H9 (cell line): ENCODE data around the gene QPRT. TPM values are rescaled to one million over a fixed set of nuclear protein-coding genes. Genes with fewer than 3 reads are reported as not detected.
A peak's percentile ranks its signal among the peaks of the same experiment; 100 is the strongest.

Experiments used
- DNase-seq: peaks from one replicate; pipeline ENCODE4 v3.0.0-alpha.2; 2017
- H2AFZ ChIP-seq: one replicate; pipeline ENCODE4 v1.6.1; 2013; ENCODE audit warnings: mild to moderate bottlenecking, low read length, control low read depth, moderate library complexity
- H2AK5ac ChIP-seq: 2 replicates; pipeline ENCODE4 v1.6.1; 2013; ENCODE audit warnings: low read length, control low read depth, mixed read lengths; ENCODE audit not compliant: insufficient read length
- H2BK120ac ChIP-seq: one replicate; pipeline ENCODE4 v1.6.1; 2013; ENCODE audit warnings: low read depth, mild to moderate bottlenecking, low read length, control low read depth, inconsistent platforms; ENCODE audit not compliant: poor library complexity, severe bottlenecking
- H2BK12ac ChIP-seq: 2 replicates; pipeline ENCODE4 v1.6.1; 2013; ENCODE audit warnings: low read length, control low read depth, mixed read lengths, low read depth; ENCODE audit not compliant: insufficient read length
- H2BK15ac ChIP-seq: 2 replicates; pipeline ENCODE4 v1.6.1; 2013; ENCODE audit warnings: low read depth, low read length, control low read depth
- H2BK20ac ChIP-seq: one replicate; pipeline ENCODE4 v1.6.1; 2013; ENCODE audit warnings: low read depth, mild to moderate bottlenecking, low read length, control low read depth, inconsistent platforms; ENCODE audit not compliant: poor library complexity, severe bottlenecking
- H2BK5ac ChIP-seq: 2 replicates; pipeline ENCODE4 v1.6.1; 2013; ENCODE audit warnings: low read length, control low read depth, mixed read lengths; ENCODE audit not compliant: insufficient read length
- H3K14ac ChIP-seq: 2 replicates; pipeline ENCODE4 v1.6.1; 2013; ENCODE audit warnings: low read length, control low read depth; ENCODE audit not compliant: insufficient read depth
- H3K18ac ChIP-seq: 2 replicates; pipeline ENCODE4 v1.6.1; 2013; ENCODE audit warnings: low read depth, mild to moderate bottlenecking, mixed read lengths, low read length, control low read depth; ENCODE audit not compliant: insufficient read length
- H3K23ac ChIP-seq: 2 replicates; pipeline ENCODE4 v1.6.1; 2013; ENCODE audit warnings: low read length, control low read depth, mixed read lengths, low read depth; ENCODE audit not compliant: insufficient read length
- H3K23me2 ChIP-seq: 2 replicates; pipeline ENCODE4 v1.6.1; 2013; ENCODE audit warnings: low read depth, mild to moderate bottlenecking, mixed read lengths, low read length, control low read depth; ENCODE audit not compliant: insufficient read length, poor library complexity, severe bottlenecking
- H3K27ac ChIP-seq: 2 replicates; pipeline ENCODE4 v1.5.1; 2013; ENCODE audit warnings: low read length, control low read depth, mixed read lengths, low read depth; ENCODE audit not compliant: insufficient read length
- H3K27me3 ChIP-seq: 2 replicates; pipeline ENCODE4 v1.6.1; 2013; ENCODE audit warnings: low read length, control low read depth, inconsistent platforms; ENCODE audit not compliant: insufficient read depth
- H3K4ac ChIP-seq: 2 replicates; pipeline ENCODE4 v1.6.1; 2013; ENCODE audit warnings: low read depth, mild to moderate bottlenecking, control low read depth, inconsistent platforms, low read length, moderate library complexity
- H3K4me1 ChIP-seq: 2 replicates; pipeline ENCODE4 v1.6.1; 2013; ENCODE audit warnings: low read length, control low read depth, inconsistent platforms; ENCODE audit not compliant: insufficient read depth
- H3K4me2 ChIP-seq: 2 replicates; pipeline ENCODE4 v1.6.1; 2013; ENCODE audit warnings: low read length, control low read depth, mixed read lengths; ENCODE audit not compliant: insufficient read length, insufficient read depth
- H3K56ac ChIP-seq: 2 replicates; pipeline ENCODE4 v1.6.1; 2013; ENCODE audit warnings: low read depth, mild to moderate bottlenecking, mixed read lengths, low read length, control low read depth; ENCODE audit not compliant: insufficient read length
- H3K79me1 ChIP-seq: 2 replicates; pipeline ENCODE4 v1.6.1; 2013; ENCODE audit warnings: low read depth, mild to moderate bottlenecking, moderate library complexity, low read length, control low read depth, inconsistent platforms; ENCODE audit not compliant: insufficient read depth, poor library complexity, severe bottlenecking
- H3K79me2 ChIP-seq: 2 replicates; pipeline ENCODE4 v1.6.1; 2013; ENCODE audit warnings: low read length, control low read depth, inconsistent platforms; ENCODE audit not compliant: insufficient read depth
- H3K9ac ChIP-seq: 2 replicates; pipeline ENCODE4 v1.6.1; 2013; ENCODE audit warnings: low read length, control low read depth, mixed read lengths; ENCODE audit not compliant: insufficient read length; ENCODE audit errors: extremely low read depth
- H3K9me3 ChIP-seq: one replicate; pipeline ENCODE4 v1.6.1; 2013; ENCODE audit warnings: low read depth, low read length, inconsistent platforms; ENCODE audit not compliant: control insufficient read depth
- H3T11ph ChIP-seq: one replicate; pipeline ENCODE4 v1.6.1; 2013; ENCODE audit warnings: mild to moderate bottlenecking, low read length, control low read depth, inconsistent platforms
- H4K20me1 ChIP-seq: one replicate; pipeline ENCODE4 v1.6.1; 2013; ENCODE audit not compliant: control insufficient read depth, insufficient read length, insufficient read depth
- H4K5ac ChIP-seq: 2 replicates; pipeline ENCODE4 v1.6.1; 2013; ENCODE audit warnings: low read depth, mild to moderate bottlenecking, mixed read lengths, low read length, control low read depth; ENCODE audit not compliant: insufficient read length
- H4K8ac ChIP-seq: replicated peaks from 2 replicates; pipeline ENCODE4 v1.6.1; 2013; ENCODE audit warnings: low read length, control low read depth, mixed read lengths, low read depth; ENCODE audit not compliant: insufficient read length
- H4K91ac ChIP-seq: 2 replicates; pipeline ENCODE4 v1.6.1; 2013; ENCODE audit warnings: low read depth, mild to moderate bottlenecking, moderate library complexity, mixed read lengths, low read length, control low read depth; ENCODE audit not compliant: insufficient read length
- H3K27ac Mint-ChIP-seq, 3 experiments: 2 replicates in 2 of 3; 3 replicates in 1 of 3; pipeline ENCODE4 v1.8.0; 2020 to 2021; ENCODE audit warnings: mixed read lengths in 3 of 3, mild to moderate bottlenecking in 1 of 3, moderate library complexity in 1 of 3
- H3K27me3 Mint-ChIP-seq: 2 replicates; pipeline ENCODE4 v1.8.0; 2021; ENCODE audit warnings: low read depth, mild to moderate bottlenecking, moderate library complexity, mixed read lengths
- H3K36me3 Mint-ChIP-seq, 3 experiments: 2 replicates in 2 of 3; 3 replicates in 1 of 3; pipeline ENCODE4 v1.8.0; 2020 to 2021; ENCODE audit warnings: low read depth in 3 of 3, mixed read lengths in 3 of 3; ENCODE audit not compliant: insufficient read depth in 1 of 3
- H3K4me1 Mint-ChIP-seq, 2 experiments: 2 replicates each; pipeline ENCODE4 v1.8.0; 2020; ENCODE audit warnings: mixed read lengths in 2 of 2
- H3K4me3 Mint-ChIP-seq, 2 experiments: 2 replicates in 1 of 2; 3 replicates in 1 of 2; pipeline ENCODE4 v1.8.0; 2020 to 2021; ENCODE audit warnings: mild to moderate bottlenecking in 2 of 2, mixed read lengths in 2 of 2, moderate library complexity in 1 of 2
- H3K9me3 Mint-ChIP-seq, 2 experiments: 2 replicates in 1 of 2; 3 replicates in 1 of 2; pipeline ENCODE4 v1.8.0; 2020; ENCODE audit warnings: mild to moderate bottlenecking in 2 of 2, mixed read lengths in 2 of 2, moderate library complexity in 1 of 2
- CTCF ChIP-seq: fragments of 200-600 bp; sonication (generic); conservative IDR thresholded peaks from 3 replicates; pipeline ENCODE4 v1.8.0; 2021; ENCODE audit warnings: antibody characterized with exemption, mild to moderate bottlenecking
- WGBS: extraction: QIAGEN DNeasy Blood & Tissue Kit; methylation state at CpG from one replicate; pipeline ENCODE4 v1.1.7; 2013; ENCODE audit warnings: missing lambda C conversion rate, low lambda C conversion rate, mixed read lengths; ENCODE audit not compliant: insufficient read length; ENCODE audit errors: extremely low coverage; 5-methylcytosine and 5-hydroxymethylcytosine counted together
- total RNA-seq: library from RNA; stranded (reverse); gene quantifications from 2 replicates; pipeline ENCODE4 v1.2.1, GENCODE V29; 2021

QPRT gene
- total RNA-seq, 1 experiment from 2014 or later: 107 TPM

GRCh38 chr16:29649588-29650494, 29.1 kb upstream of the QPRT start:
- H3K27me3 ChIP-seq: no peaks in the 10 kb centered on the region
- H3K27ac ChIP-seq: no peak overlapping the region
- Mint-ChIP-seq H3K9me3 (no peaks in the 10 kb centered on the region), H3K4me1 (peaks cover 12 to 13% of the 10 kb centered on the region in 2 experiments), H3K27ac (peak overlapping the region in 1 of 3 experiments; percentile 45; a peak in 2 of 7 replicates), H3K27me3 (no peaks in the 10 kb centered on the region), H3K4me3 (no peak overlapping the region), H3K36me3 (no peaks in the 10 kb centered on the region)
- H4K5ac ChIP-seq: no peak overlapping the region
- H3K14ac ChIP-seq: no peak overlapping the region
- H2AFZ ChIP-seq: no peak overlapping the region
- H2BK5ac ChIP-seq: no peak overlapping the region
- no peak overlapping the region for H2BK120ac ChIP-seq
- H3K79me2 ChIP-seq: no peaks in the 10 kb centered on the region
- no peak overlapping the region for H3K4ac ChIP-seq
- H3K18ac ChIP-seq: no peak overlapping the region
- no peak overlapping the region for H3K56ac ChIP-seq
- no peak for TF ChIP-seq CTCF
- no peak overlapping the region for H3K9ac ChIP-seq
- no peak overlapping the region for H4K8ac ChIP-seq
- no peak overlapping the region for H2BK15ac ChIP-seq
- no peak for DNase-seq
- no peak overlapping the region for H2BK20ac ChIP-seq
- H3K9me3 ChIP-seq: no peaks in the 10 kb centered on the region
- H2BK12ac ChIP-seq: no peak overlapping the region
- peaks cover 2% of the 10 kb centered on the region; the same call in 1 of the 2 replicates for H3K4me1 ChIP-seq
- no CpG with 5 or more reads among the region's 9 CpGs for WGBS
- H3T11ph ChIP-seq: no peak overlapping the region
- no peak overlapping the region for H2AK5ac ChIP-seq
- no peak overlapping the region for H3K4me2 ChIP-seq
- H4K91ac ChIP-seq: no peak overlapping the region
- no peaks in the 10 kb centered on the region for H4K20me1 ChIP-seq
- no peaks in the 10 kb centered on the region for H3K79me1 ChIP-seq
- H3K23ac ChIP-seq: no peak overlapping the region
- H3K23me2 ChIP-seq: no peaks in the 10 kb centered on the region
